ENCODE data around the gene POMC. TPM values are rescaled to one million over a fixed set of nuclear protein-coding genes. Genes with fewer than 3 reads are reported as not detected.

The POMC gene
- total RNA-seq, 1 experiment from 2014 or later = 1.6 TPM

GRCh38 chr2:25149646-25150045, 18.7 kb downstream of the POMC start:
- Histone ChIP-seq H3K18ac (ENCODE audit: insufficient read length, low read depth, low read length) (no peak overlapping the region), H3K79me1 (ENCODE audit: insufficient read depth, low read depth, low read length, poor library complexity, severe bottlenecking) (no peaks in the 10 kb centered on the region), H3K56ac (ENCODE audit: insufficient read length, low read depth, low read length) (no peak overlapping the region), H3K14ac (ENCODE audit: insufficient read depth, low read length) (no peak overlapping the region), H3K9ac (ENCODE audit: extremely low read depth, insufficient read length, low read length) (no peak overlapping the region), H2BK12ac (ENCODE audit: insufficient read length, low read depth, low read length) (no peak overlapping the region), H3K4me1 (ENCODE audit: insufficient read depth, low read length) (no peaks in the 10 kb centered on the region), H2AFZ (ENCODE audit: low read length) (no peak overlapping the region), H3K4me2 (ENCODE audit: insufficient read depth, insufficient read length, low read length) (no peak overlapping the region), H3K27ac (ENCODE audit: insufficient read length, low read depth, low read length) (no peak overlapping the region), H3K79me2 (ENCODE audit: insufficient read depth, low read length) (no peaks in the 10 kb centered on the region), H3K9me3 (ENCODE audit: control insufficient read depth, low read depth, low read length) (no peaks in the 10 kb centered on the region), H3K23ac (ENCODE audit: insufficient read length, low read depth, low read length) (no peak overlapping the region), H2BK15ac (ENCODE audit: low read depth, low read length) (no peak overlapping the region), H4K8ac (replicated peaks; ENCODE audit: insufficient read length, low read depth, low read length) (no peak overlapping the region), H2AK5ac (ENCODE audit: insufficient read length, low read length) (no peak overlapping the region), H3K27me3 (ENCODE audit: insufficient read depth, low read length) (no peaks in the 10 kb centered on the region), H4K91ac (ENCODE audit: insufficient read length, low read depth, low read length) (no peak overlapping the region), H2BK5ac (ENCODE audit: insufficient read length, low read length) (no peak overlapping the region), H3K23me2 (ENCODE audit: insufficient read length, low read depth, low read length, poor library complexity, severe bottlenecking) (no peaks in the 10 kb centered on the region), H2BK120ac (ENCODE audit: low read depth, low read length, poor library complexity, severe bottlenecking) (no peak overlapping the region), H2BK20ac (ENCODE audit: low read depth, low read length, poor library complexity, severe bottlenecking) (no peak overlapping the region), H3K4ac (ENCODE audit: low read depth, low read length) (no peak overlapping the region), H4K5ac (ENCODE audit: insufficient read length, low read depth, low read length) (no peak overlapping the region), H4K20me1 (ENCODE audit: control insufficient read depth, insufficient read depth, insufficient read length) (no peaks in the 10 kb centered on the region), H3T11ph (ENCODE audit: low read length) (no peak overlapping the region)
- peaks cover 0 to 5% of the 10 kb centered on the region in 2 experiments; a peak in 3 of 4 replicates for H3K4me1 Mint-ChIP-seq
- TF ChIP-seq CTCF (conservative IDR thresholded peaks at IDR 0.05) = no peak
- no peaks in the 10 kb centered on the region for H3K9me3 Mint-ChIP-seq
- no peak for DNase-seq
- WGBS (ENCODE audit: extremely low coverage, insufficient read length, low lambda C conversion rate) = no CpG with 5 or more reads among the region's 6 CpGs
- peaks cover 3 to 16% (median 8%) of the 10 kb centered on the region in 3 experiments; a peak in 3 of 7 replicates for H3K36me3 Mint-ChIP-seq (ENCODE audit: insufficient read depth in 1 of 3, low read depth in 3 of 3)
- H3K27me3 Mint-ChIP-seq (ENCODE audit: low read depth) = peaks cover 2% of the 10 kb centered on the region; the same call in 1 of the 2 replicates
- H3K27ac Mint-ChIP-seq = peak overlapping the region in 1 of 3 experiments; percentile 44; a peak in 1 of 7 replicates
- H3K4me3 Mint-ChIP-seq = no peak overlapping the region
